GM12875 (cell line): Measurements from ENCODE around the gene KLHL36.

ENCODE experiments used
- H3K4me3 ChIP-seq: one replicate; pipeline ENCODE4 v1.5.1; 2011; ENCODE audit warnings: low read depth, low read length, control low read depth
- CTCF ChIP-seq: IDR thresholded peaks from 2 replicates; pipeline ENCODE4 v1.5.1; 2011; ENCODE audit warnings: low read depth, mild to moderate bottlenecking, control low read depth, inconsistent platforms, low read length, moderate library complexity, borderline replicate concordance; ENCODE audit not compliant: insufficient read depth

Gene KLHL36

GRCh38 chr16:84673203-84673535 lies 24.9 kb downstream of the KLHL36 start:
- TF ChIP-seq CTCF: no peak
- no peak overlapping the region for H3K4me3 ChIP-seq

DNA sequence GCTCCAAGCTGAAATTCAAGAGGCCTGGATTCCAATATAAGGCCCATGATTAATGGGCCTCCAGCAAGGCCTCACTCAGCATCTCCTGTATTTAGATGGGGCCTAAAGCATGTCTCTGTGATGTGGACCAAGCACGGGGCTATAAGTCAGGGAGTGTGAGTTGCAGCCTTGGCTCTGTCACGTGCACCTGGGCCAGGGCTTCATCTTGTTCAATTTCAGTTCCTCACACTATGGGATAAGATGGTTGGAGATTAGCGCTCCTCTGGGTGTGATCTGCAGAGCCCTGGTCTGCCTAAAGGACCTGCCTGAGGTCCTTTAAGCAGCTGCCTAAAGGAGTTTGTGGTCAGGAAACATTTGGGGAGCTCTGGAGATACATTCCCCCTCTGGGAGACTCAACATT lies 25.2 kb downstream of the KLHL36 start:
- TF ChIP-seq CTCF: no peak
- H3K4me3 ChIP-seq: no peak overlapping the region

- H3K4me3 ChIP-seq: no peak overlapping the region
- TF ChIP-seq CTCF: no peak
Observed at GRCh38 chr16:84675423-84675822, 27.1 kb downstream of the KLHL36 start.

DNA sequence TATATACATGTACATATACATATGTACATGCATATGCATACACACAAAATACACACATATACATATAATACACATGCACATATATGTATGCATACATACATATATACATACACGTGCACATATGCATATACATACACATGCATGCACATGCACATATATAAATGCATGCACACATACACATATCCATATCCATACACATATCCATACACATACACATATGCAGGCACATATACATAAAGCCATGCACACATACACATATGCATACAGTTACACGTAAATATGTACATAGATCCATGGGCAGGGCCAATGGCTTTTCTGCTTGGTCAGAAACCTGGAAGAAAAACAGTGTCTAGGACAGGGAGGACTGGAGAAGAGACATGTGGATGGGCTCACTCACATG lies 27.6 kb downstream of the KLHL36 start:
- no peak for TF ChIP-seq CTCF
- H3K4me3 ChIP-seq: no peak overlapping the region

DNA sequence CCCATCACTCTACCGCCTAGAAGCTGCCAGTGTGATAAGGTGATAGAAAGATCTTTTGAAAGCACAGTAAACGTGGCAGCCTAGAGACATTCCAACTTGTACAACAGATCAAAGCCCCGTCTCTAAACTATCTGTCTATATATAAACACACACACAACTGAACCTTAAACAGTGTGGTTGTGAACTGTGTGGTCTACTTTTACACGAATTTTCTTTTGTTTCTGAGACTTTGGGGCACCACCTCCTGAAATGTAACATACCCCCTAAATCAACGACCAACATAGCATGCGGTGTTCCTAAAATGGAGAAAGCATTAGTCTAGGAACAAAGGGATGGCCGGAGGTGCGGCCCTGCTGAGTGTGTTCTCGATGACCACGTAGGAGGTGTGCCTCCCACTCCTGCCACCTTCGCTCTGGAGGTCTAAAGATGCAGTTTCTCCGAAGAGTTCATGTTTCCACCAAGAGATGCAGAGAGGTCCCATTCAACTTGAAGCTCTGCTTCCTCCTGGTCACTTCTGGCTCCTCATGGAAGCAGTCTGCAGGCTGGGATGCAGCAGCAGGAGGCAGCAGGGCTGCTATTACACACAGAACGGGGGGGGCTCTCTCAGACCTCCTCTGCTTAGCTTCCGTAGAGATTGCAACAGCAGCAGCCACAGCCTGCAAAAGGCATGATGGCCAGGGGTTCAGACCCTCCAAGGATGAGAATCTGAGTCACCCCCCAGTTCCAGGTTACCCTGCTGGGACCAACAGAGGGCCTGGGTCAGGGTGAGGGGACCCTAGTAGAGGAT lies 28.9 kb downstream of the KLHL36 start:
- no peak for TF ChIP-seq CTCF
- no peak overlapping the region for H3K4me3 ChIP-seq

DNA sequence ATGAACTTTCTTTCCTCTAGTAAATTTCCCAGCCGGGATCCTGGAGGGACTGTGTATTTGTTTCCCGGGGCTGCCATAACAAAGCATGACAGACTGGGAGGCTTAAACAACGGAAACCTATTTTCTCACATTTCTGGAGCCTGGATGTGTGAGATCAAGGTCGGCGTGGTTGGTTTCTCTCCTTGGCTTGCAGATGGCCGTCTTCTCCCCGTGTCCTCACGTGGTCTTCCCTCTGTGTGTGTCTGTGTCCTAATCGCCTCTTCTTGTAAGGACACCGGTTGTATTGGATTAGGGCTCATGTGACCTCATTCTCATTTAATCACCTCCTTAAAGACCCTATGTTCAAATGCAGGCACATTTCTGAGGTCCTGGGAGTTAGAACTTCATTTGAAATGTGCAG lies 29.5 kb downstream of the KLHL36 start:
- no peak overlapping the region for H3K4me3 ChIP-seq
- no peak for TF ChIP-seq CTCF

GRCh38 chr16:84678541-84678940 lies 30.2 kb downstream of the KLHL36 start:
- no peak for TF ChIP-seq CTCF
- H3K4me3 ChIP-seq: no peak overlapping the region
